ENCODE data around the gene HTATSF1. TPM values are rescaled to one million over a fixed set of nuclear protein-coding genes. Genes with fewer than 3 reads are reported as not detected.

The HTATSF1 gene
- polyA plus RNA-seq, 1 donor (not counting 4 experiments of a cell fraction or from before 2014, with no cell fraction given), result 3.1 TPM

DNA sequence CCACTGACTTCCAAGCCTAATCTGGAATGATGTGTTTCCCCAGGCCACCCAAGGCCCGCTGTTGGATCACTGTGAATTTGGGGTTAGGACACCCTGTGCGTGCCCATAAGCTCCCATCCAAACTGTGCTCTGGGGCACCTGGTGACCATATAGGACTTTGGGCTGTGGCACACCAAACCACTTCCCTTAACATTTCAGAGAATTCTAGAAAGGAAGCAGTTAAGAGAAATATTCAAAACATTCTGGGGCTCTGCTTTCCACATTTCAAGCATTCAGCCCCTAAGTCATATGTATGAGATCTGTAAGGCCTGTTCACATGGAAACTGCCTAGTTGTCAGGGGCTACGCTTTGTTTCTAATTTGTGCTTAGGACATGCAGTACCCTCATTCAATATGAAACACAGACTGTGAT, 49.0 kb downstream of the HTATSF1 start:
- Histone ChIP-seq H3K36me3 (ENCODE audit: control insufficient read depth in 2 of 2, extremely low read depth in 1 of 2, insufficient read depth in 2 of 2, low read length in 2 of 2) (no peaks in the 10 kb centered on the region), H3K4me1 (ENCODE audit: control insufficient read depth, extremely low read depth, insufficient read depth, low read length) (no peaks in the 10 kb centered on the region), H3K27ac (ENCODE audit: control insufficient read depth, insufficient read depth, low read length) (no peak overlapping the region), H3K4me3 (ENCODE audit: control insufficient read depth in 2 of 3, extremely low read depth in 1 of 3, insufficient read depth in 2 of 3, low read depth in 1 of 3, low read length in 3 of 3) (no peak overlapping the region), H3K9ac (ENCODE audit: control insufficient read depth, extremely low read depth, insufficient read depth, low read length) (no peak overlapping the region), H4K20me1 (ENCODE audit: control insufficient read depth, extremely low read depth, insufficient read depth, low read length) (no peaks in the 10 kb centered on the region), H3K4me2 (ENCODE audit: control insufficient read depth, extremely low read depth, insufficient read depth, low read depth, low read length) (no peak overlapping the region), H3K79me2 (ENCODE audit: control insufficient read depth, insufficient read depth, low read length) (no peaks in the 10 kb centered on the region), H2AFZ (ENCODE audit: control insufficient read depth, low read length) (no peak overlapping the region), H3K27me3 (ENCODE audit: control insufficient read depth, extremely low read depth, insufficient read depth, low read length) (no peaks in the 10 kb centered on the region), H3K9me1 (ENCODE audit: control insufficient read depth, extremely low read depth, insufficient read depth, low read length) (no peaks in the 10 kb centered on the region), H3K9me3 (ENCODE audit: control insufficient read depth, low read depth, low read length) (no peaks in the 10 kb centered on the region)
- dilution Hi-C loops (cut with MboI; ENCODE audit: extremely low pct_ligation_motif_present, low sequenced_read_pairs), result no loop called here
- TF ChIP-seq, protein P1, sequence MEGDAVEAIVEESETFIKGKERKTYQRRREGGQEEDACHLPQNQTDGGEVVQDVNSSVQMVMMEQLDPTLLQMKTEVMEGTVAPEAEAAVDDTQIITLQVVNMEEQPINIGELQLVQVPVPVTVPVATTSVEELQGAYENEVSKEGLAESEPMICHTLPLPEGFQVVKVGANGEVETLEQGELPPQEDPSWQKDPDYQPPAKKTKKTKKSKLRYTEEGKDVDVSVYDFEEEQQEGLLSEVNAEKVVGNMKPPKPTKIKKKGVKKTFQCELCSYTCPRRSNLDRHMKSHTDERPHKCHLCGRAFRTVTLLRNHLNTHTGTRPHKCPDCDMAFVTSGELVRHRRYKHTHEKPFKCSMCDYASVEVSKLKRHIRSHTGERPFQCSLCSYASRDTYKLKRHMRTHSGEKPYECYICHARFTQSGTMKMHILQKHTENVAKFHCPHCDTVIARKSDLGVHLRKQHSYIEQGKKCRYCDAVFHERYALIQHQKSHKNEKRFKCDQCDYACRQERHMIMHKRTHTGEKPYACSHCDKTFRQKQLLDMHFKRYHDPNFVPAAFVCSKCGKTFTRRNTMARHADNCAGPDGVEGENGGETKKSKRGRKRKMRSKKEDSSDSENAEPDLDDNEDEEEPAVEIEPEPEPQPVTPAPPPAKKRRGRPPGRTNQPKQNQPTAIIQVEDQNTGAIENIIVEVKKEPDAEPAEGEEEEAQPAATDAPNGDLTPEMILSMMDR (optimal IDR thresholded peaks at IDR 0.05 in 1 of 3, IDR thresholded peaks at IDR 0.05 in 1 of 3, conservative IDR thresholded peaks at IDR 0.05 in 1 of 3; ENCODE audit: extremely low read depth in 1 of 3, insufficient read depth in 2 of 3, low read length in 3 of 3), result no peak
- no peak for TF ChIP-seq EZH2 (IDR thresholded peaks at IDR 0.05; ENCODE audit: low read length)
- DNase-seq (ENCODE audit: low read depth, low spot score), result no peak
- FAIRE-seq, result no peak

DNA sequence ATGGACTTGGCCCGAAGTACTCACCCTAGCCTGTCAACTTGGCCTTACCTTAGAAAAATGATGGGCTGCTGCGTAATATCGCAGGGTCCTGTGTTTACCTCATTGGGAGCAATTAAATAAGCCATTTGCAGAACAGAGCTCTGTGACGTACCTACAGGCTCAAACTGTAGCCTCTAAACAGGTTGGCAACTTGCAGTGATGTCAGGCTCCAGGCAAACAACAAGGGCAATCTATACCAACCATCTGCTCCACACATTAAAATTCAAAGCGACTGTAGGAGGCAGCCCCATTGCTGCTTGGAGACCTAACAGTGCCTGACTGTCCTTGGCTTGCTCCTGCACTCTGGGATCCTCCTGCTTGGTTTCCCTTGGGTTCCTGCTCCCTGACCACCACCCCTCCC, 51.8 kb downstream of the HTATSF1 start:
- Histone ChIP-seq H3K4me3 (ENCODE audit: control insufficient read depth in 2 of 3, extremely low read depth in 1 of 3, insufficient read depth in 2 of 3, low read depth in 1 of 3, low read length in 3 of 3) (no peak overlapping the region), H3K9ac (ENCODE audit: control insufficient read depth, extremely low read depth, insufficient read depth, low read length) (no peak overlapping the region), H3K9me3 (ENCODE audit: control insufficient read depth, low read depth, low read length) (no peaks in the 10 kb centered on the region), H3K36me3 (ENCODE audit: control insufficient read depth in 2 of 2, extremely low read depth in 1 of 2, insufficient read depth in 2 of 2, low read length in 2 of 2) (no peaks in the 10 kb centered on the region), H3K79me2 (ENCODE audit: control insufficient read depth, insufficient read depth, low read length) (no peaks in the 10 kb centered on the region), H3K9me1 (ENCODE audit: control insufficient read depth, extremely low read depth, insufficient read depth, low read length) (no peaks in the 10 kb centered on the region), H3K27ac (ENCODE audit: control insufficient read depth, insufficient read depth, low read length) (no peak overlapping the region), H3K4me2 (ENCODE audit: control insufficient read depth, extremely low read depth, insufficient read depth, low read depth, low read length) (no peak overlapping the region), H3K27me3 (ENCODE audit: control insufficient read depth, extremely low read depth, insufficient read depth, low read length) (no peaks in the 10 kb centered on the region), H4K20me1 (ENCODE audit: control insufficient read depth, extremely low read depth, insufficient read depth, low read length) (no peaks in the 10 kb centered on the region), H3K4me1 (ENCODE audit: control insufficient read depth, extremely low read depth, insufficient read depth, low read length) (no peaks in the 10 kb centered on the region), H2AFZ (ENCODE audit: control insufficient read depth, low read length) (no peak overlapping the region)
- dilution Hi-C loops (cut with MboI; ENCODE audit: extremely low pct_ligation_motif_present, low sequenced_read_pairs), result no loop called here
- DNase-seq (ENCODE audit: low read depth, low spot score), result no peak
- TF ChIP-seq EZH2 (IDR thresholded peaks at IDR 0.05; ENCODE audit: low read length), result no peak
- TF ChIP-seq, protein P1 (optimal IDR thresholded peaks at IDR 0.05 in 1 of 3, IDR thresholded peaks at IDR 0.05 in 1 of 3, conservative IDR thresholded peaks at IDR 0.05 in 1 of 3; ENCODE audit: extremely low read depth in 1 of 3, insufficient read depth in 2 of 3, low read length in 3 of 3), result no peak
- FAIRE-seq, result no peak
